Measurements from ENCODE around the gene KIDINS220. TPM values are rescaled to one million over a fixed set of nuclear protein-coding genes. Genes with fewer than 3 reads are reported as not detected.

Gene KIDINS220
- polyA plus RNA-seq, 1 donor, result 52.9 TPM

DNA sequence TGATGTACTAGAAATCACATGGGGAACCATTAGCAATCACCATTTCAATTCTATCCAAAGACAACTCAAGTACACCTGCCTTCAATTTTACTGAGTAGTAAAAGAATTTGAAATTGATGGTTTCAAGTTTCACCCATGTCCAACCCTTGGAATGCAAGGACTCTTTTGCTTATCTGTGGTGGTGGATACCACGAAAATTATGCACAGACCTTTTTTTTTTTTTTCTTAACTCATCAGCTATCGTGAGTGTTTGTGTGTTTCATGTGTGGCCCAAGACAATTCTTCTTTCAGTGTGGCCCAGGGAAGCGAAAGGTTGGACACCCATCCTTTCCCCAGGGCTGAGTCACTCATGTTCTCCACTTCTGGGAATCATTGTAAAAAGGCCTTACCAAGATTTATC is 132.5 kb downstream of the KIDINS220 start:
- H3K27me3 ChIP-seq (ENCODE audit: control insufficient read depth, insufficient read depth, low read length), result no peaks in the 10 kb centered on the region
- WGBS (ENCODE audit: insufficient coverage, low lambda C conversion rate), result 100% methylated on average over 1 of the region's 3 CpGs
- no peak overlapping the region for H3K27ac ChIP-seq (ENCODE audit: low read length)
- H3K36me3 ChIP-seq (ENCODE audit: control insufficient read depth, insufficient read depth, low read length), result no peaks in the 10 kb centered on the region
- DNase-seq, result no peak
- H3K4me1 ChIP-seq (ENCODE audit: control insufficient read depth, insufficient read depth, low read length), result peaks cover 6% of the 10 kb centered on the region
- H3K9me3 ChIP-seq (ENCODE audit: control insufficient read depth, low read depth, low read length), result no peaks in the 10 kb centered on the region
- H3K4me3 ChIP-seq (ENCODE audit: low read length), result no peak overlapping the region

DNA sequence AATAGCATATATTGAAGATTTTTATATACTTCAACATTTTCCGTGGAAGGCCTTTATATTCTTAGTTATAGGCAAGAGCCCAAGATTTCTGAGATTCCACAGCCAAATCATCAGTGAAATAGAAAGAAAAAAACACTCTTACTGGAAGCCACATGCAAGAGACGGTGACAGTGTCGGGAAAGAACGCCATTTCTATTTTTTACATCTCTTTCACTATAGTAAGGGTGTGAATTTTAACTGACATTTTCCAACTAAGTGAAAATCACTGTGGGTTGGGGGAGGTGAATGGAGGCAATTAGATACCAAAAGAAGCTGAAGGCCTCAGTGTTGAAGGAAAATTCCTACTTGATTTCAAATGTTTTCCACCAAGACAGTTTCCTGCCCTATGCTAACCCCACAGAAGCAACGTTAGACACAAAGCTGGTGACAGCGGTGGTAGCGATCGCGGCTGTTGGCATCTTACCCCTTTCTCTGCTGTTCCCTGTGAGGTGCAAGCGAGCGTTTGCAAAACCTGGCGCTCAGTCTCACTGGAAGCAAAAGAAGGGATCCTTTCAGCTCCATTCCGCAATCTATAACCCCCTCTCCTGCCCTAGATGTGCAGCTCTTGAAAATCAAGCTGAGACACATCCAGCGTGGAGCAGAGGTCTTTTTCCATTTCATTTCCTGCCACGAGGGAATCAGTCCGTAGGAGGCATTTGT is 135.6 kb downstream of the KIDINS220 start:
- DNase-seq, result no peak
- Histone ChIP-seq H3K4me3 (ENCODE audit: low read length) (no peak overlapping the region), H3K4me1 (ENCODE audit: control insufficient read depth, insufficient read depth, low read length) (no peaks in the 10 kb centered on the region), H3K27me3 (ENCODE audit: control insufficient read depth, insufficient read depth, low read length) (no peaks in the 10 kb centered on the region), H3K36me3 (ENCODE audit: control insufficient read depth, insufficient read depth, low read length) (no peaks in the 10 kb centered on the region), H3K9me3 (ENCODE audit: control insufficient read depth, low read depth, low read length) (no peaks in the 10 kb centered on the region), H3K27ac (ENCODE audit: low read length) (no peak overlapping the region)
- 88% methylated on average over 3 of the region's 16 CpGs for WGBS (ENCODE audit: insufficient coverage, low lambda C conversion rate)

DNA sequence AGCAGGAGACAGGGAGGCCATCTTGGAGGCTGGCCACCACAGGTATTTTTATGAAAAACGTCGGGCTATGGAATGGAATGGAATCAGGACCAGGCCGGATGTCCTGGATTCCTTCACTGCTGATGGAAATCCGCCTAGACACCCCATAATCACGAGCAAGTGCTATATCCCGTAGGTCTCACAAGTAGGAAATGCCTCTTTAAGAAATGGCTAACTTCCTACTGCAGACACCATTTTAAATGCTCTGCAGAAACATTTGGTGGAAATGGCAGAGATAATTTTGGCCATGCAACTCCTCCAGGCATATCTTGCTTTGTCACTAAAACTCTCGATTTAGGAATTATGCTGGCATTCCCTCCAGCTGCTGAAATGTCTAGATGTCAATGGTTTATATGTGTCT is 137.6 kb downstream of the KIDINS220 start:
- H3K27ac ChIP-seq (ENCODE audit: low read length), result no peak overlapping the region
- no peaks in the 10 kb centered on the region for H3K36me3 ChIP-seq (ENCODE audit: control insufficient read depth, insufficient read depth, low read length)
- H3K4me1 ChIP-seq (ENCODE audit: control insufficient read depth, insufficient read depth, low read length), result no peaks in the 10 kb centered on the region
- no CpG with 5 or more reads among the region's 7 CpGs for WGBS (ENCODE audit: insufficient coverage, low lambda C conversion rate)
- H3K4me3 ChIP-seq (ENCODE audit: low read length), result no peak overlapping the region
- no peak for DNase-seq
- H3K9me3 ChIP-seq (ENCODE audit: control insufficient read depth, low read depth, low read length), result no peaks in the 10 kb centered on the region
- no peaks in the 10 kb centered on the region for H3K27me3 ChIP-seq (ENCODE audit: control insufficient read depth, insufficient read depth, low read length)

DNA sequence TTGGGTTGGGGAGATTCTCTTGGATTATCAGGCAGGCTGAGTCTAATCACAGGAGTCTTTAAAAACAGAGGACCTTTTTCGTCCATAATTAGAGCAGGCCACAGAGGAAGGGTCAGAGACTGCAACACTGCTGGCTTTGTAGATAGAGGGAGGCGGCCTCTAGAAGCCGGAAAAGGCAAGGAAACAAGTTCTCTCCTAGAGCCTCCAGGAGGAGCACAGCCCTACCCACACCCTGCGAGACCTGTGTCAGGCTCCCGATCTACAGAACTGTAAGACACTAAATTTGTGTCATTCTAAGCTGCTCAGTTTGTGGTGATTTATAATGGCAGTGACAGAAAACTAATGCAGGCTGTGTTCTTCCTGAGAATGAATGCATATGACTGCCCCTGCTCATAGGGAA is 140.2 kb downstream of the KIDINS220 start:
- WGBS (ENCODE audit: insufficient coverage, low lambda C conversion rate), result no CpG with 5 or more reads among the region's 5 CpGs
- Histone ChIP-seq H3K27me3 (ENCODE audit: control insufficient read depth, insufficient read depth, low read length) (peaks cover 4% of the 10 kb centered on the region), H3K36me3 (ENCODE audit: control insufficient read depth, insufficient read depth, low read length) (no peaks in the 10 kb centered on the region), H3K4me3 (ENCODE audit: low read length) (no peak overlapping the region), H3K27ac (ENCODE audit: low read length) (no peak overlapping the region), H3K4me1 (ENCODE audit: control insufficient read depth, insufficient read depth, low read length) (peaks cover 5% of the 10 kb centered on the region), H3K9me3 (ENCODE audit: control insufficient read depth, low read depth, low read length) (no peaks in the 10 kb centered on the region)
- DNase-seq, result no peak

DNA sequence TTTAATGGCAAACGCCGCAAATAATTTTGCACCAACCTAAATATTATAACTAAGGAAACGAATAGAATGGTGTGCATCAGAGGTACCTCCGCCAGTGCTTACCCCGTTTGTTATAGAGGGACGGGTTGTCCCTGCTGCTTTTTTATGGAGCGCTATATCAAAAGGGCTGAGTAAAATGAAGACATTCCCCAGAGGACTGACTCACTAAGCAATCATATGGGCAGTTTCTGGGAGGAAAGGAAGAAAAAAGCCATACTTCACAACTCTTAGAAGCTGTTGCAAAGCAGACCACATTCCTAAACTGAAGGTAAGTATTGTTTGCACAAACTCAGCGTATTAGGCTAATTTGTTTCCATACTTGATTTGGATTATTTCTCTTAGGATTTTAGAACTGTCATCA is 142.7 kb downstream of the KIDINS220 start:
- peaks cover 4% of the 10 kb centered on the region for H3K27me3 ChIP-seq (ENCODE audit: control insufficient read depth, insufficient read depth, low read length)
- no peak for DNase-seq
- WGBS (ENCODE audit: insufficient coverage, low lambda C conversion rate), result 78% methylated on average over 1 of the region's 8 CpGs
- H3K4me1 ChIP-seq (ENCODE audit: control insufficient read depth, insufficient read depth, low read length), result peaks cover 5% of the 10 kb centered on the region
- H3K9me3 ChIP-seq (ENCODE audit: control insufficient read depth, low read depth, low read length), result no peaks in the 10 kb centered on the region
- H3K36me3 ChIP-seq (ENCODE audit: control insufficient read depth, insufficient read depth, low read length), result no peaks in the 10 kb centered on the region
- no peak overlapping the region for H3K27ac ChIP-seq (ENCODE audit: low read length)
- H3K4me3 ChIP-seq (ENCODE audit: low read length), result no peak overlapping the region

DNA sequence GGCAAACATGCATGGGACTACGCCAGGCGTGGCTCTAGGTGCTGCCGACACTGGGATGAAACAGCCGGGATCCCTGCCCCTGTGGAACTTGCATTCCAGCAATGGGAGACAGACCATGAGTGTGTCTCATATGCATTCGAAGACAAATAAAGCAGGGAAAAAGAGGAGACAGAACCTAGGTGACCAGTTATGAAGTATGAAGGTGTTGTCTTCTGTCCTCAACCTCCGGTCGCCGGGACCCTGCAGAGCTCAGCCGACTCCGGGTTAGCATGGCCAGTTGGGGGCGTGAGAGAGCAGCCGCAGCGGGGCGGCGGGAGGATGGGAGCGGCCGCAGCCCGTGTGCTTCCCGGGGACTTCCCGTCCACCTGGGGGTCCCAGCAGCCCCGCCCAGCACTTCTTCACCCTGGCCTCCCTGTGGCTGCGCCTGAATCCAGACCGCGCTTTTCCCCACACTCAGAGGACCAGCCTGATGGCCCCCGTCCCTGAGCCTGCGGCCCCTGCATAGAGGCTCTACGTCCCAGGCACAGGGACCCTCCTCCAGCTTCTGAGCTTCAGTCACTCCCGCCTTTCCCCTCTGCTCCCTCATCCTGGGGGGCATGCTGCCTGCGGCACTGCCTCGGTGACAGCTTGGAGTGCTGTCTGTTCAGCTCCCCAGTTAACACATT is 144.1 kb downstream of the KIDINS220 start:
- Histone ChIP-seq H3K4me3 (ENCODE audit: low read length) (peak overlapping the region; percentile 19), H3K9me3 (ENCODE audit: control insufficient read depth, low read depth, low read length) (no peaks in the 10 kb centered on the region), H3K36me3 (ENCODE audit: control insufficient read depth, insufficient read depth, low read length) (no peaks in the 10 kb centered on the region), H3K4me1 (ENCODE audit: control insufficient read depth, insufficient read depth, low read length) (peaks cover 5% of the 10 kb centered on the region), H3K27ac (ENCODE audit: low read length) (no peak overlapping the region), H3K27me3 (ENCODE audit: control insufficient read depth, insufficient read depth, low read length) (peaks cover 4% of the 10 kb centered on the region)
- peak; percentile 38 to 69 for DNase-seq
- WGBS (ENCODE audit: insufficient coverage, low lambda C conversion rate), result no CpG with 5 or more reads among the region's 30 CpGs

DNA sequence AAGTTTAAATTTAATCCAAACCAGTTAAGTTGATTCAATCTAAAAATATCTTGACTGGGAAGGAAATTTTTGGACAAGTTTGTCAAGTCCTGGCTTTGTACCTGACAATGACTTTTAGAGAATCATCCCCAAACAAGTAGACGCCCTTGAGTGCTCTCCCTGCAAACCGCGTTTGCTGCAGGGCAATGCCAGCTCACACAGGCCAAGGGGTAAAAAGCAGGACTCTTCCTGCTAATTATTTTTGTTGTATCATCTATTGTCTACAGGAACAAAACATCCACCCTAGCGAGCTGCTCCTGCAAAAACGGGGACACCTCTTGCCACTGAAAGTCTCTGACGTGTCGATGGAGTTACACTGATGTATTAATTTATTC is 144.6 kb downstream of the KIDINS220 start:
- peaks cover 4% of the 10 kb centered on the region for H3K27me3 ChIP-seq (ENCODE audit: control insufficient read depth, insufficient read depth, low read length)
- DNase-seq, result no peak
- no CpG with 5 or more reads among the region's 7 CpGs for WGBS (ENCODE audit: insufficient coverage, low lambda C conversion rate)
- no peaks in the 10 kb centered on the region for H3K36me3 ChIP-seq (ENCODE audit: control insufficient read depth, insufficient read depth, low read length)
- H3K4me3 ChIP-seq (ENCODE audit: low read length), result peak overlapping the region; percentile 19
- no peaks in the 10 kb centered on the region for H3K9me3 ChIP-seq (ENCODE audit: control insufficient read depth, low read depth, low read length)
- H3K4me1 ChIP-seq (ENCODE audit: control insufficient read depth, insufficient read depth, low read length), result peaks cover 5% of the 10 kb centered on the region
- no peak overlapping the region for H3K27ac ChIP-seq (ENCODE audit: low read length)

DNA sequence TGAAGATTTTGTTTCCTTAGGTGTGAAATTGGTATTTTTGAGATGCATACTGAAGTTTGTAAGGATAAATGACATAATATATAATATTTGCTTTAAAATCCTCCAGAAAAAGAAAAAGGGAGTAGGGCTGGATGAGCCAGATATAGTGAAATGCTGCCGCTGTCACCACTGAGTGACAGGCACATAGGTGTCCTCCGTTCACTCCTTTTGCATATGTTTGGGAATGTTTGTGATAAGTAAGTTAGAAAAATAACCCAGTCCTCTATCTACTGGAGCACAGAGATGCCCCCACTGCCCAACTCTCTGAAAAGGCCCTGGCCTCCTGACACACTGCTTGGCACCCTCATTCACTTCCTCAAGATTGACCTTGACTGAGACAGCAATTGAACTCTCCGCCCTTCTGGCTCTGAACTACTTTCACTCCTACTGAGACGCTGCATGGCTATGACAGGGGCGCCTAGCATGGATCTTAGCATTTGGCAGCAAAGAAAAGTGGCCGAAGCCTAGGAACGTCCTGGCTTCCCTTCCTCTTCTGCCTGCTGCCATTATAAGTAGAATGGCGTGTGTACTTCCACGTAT is 145.5 kb downstream of the KIDINS220 start:
- Histone ChIP-seq H3K4me3 (ENCODE audit: low read length) (no peak overlapping the region), H3K9me3 (ENCODE audit: control insufficient read depth, low read depth, low read length) (no peaks in the 10 kb centered on the region), H3K27ac (ENCODE audit: low read length) (no peak overlapping the region), H3K4me1 (ENCODE audit: control insufficient read depth, insufficient read depth, low read length) (peaks cover 5% of the 10 kb centered on the region), H3K36me3 (ENCODE audit: control insufficient read depth, insufficient read depth, low read length) (no peaks in the 10 kb centered on the region), H3K27me3 (ENCODE audit: control insufficient read depth, insufficient read depth, low read length) (peaks cover 4% of the 10 kb centered on the region)
- no peak for DNase-seq
- WGBS (ENCODE audit: insufficient coverage, low lambda C conversion rate), result no CpG with 5 or more reads among the region's 9 CpGs

DNA sequence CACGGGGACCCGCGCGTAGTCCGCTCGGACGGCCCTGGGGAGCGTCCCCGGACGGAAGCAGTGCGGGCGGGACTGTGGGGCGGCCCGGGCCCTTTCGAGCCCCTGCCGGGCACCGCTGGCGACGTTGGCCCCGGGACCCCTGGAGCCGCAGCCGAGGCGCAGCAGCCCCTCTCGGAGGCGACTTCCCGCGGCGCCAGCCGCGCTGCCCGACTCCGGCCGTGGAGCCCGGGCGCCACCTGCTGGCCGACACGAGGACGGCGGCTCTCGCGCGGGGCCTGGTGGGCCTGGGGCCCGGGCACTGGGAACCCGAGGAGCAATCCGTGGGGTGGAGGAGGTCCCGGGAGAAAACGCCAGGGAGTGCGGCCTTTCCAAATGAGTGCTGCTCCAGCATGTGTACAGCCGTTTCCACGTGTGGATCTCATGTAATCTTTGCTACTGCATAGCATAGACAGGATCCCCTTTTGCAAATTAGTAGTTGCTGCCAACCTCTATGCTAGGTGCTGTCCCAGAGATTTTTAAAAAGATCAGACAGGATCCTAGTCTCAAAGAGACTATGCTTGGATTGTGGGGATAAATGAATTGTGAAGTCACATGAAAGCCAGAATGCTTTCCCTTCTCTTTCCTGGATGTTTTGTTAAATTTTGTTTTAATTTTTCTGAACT is 151.6 kb downstream of the KIDINS220 start:
- peak overlapping the region; percentile 98 for H3K27ac ChIP-seq (ENCODE audit: low read length)
- no CpG with 5 or more reads among the region's 50 CpGs for WGBS (ENCODE audit: insufficient coverage, low lambda C conversion rate)
- peak; percentile 66 to 83 for DNase-seq
- no peaks in the 10 kb centered on the region for H3K27me3 ChIP-seq (ENCODE audit: control insufficient read depth, insufficient read depth, low read length)
- no peaks in the 10 kb centered on the region for H3K9me3 ChIP-seq (ENCODE audit: control insufficient read depth, low read depth, low read length)
- H3K36me3 ChIP-seq (ENCODE audit: control insufficient read depth, insufficient read depth, low read length), result peaks cover 11% of the 10 kb centered on the region
- H3K4me1 ChIP-seq (ENCODE audit: control insufficient read depth, insufficient read depth, low read length), result no peaks in the 10 kb centered on the region
- H3K4me3 ChIP-seq (ENCODE audit: low read length), result peak overlapping the region; percentile 96

DNA sequence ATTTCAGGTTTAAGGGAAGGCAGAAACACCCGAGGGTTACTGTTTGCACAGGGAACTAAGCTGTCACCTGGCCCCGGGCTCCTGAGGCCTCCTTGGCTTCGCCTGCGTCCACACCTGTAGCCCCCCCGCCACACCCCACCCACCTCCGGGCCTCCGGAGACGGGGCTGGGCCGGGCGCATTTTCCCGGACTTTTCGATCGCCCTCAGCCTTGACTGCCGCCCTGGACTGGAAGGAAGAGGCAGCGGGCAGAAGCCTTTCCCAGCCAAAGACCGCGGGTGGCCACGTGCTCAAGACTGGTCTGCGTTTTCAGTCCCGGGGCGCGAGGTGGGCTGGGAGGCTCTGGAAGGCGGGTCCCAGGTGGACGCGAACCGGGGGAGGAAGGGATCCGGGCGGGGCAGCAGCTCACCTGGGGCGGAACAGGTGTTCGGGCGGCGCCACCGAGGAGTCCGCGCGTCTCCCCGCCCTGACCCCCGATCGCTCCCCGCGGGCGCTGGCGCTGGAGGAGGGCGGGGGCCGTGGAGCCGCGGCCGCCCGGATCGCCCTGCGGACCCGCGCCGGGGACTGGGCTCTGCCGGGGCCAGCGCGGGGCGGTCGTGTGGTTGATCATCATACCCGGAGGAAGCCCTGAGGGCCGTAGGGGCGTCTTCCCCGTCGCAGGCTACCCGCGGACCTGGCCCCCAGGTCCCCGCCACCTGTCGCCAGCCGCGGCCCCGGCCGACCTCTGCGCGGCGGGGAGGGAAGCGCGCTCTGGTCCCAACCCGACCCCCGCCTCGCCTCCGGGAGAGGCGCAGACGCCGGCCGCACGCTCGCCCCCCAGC is 152.3 kb downstream of the KIDINS220 start:
- WGBS (ENCODE audit: insufficient coverage, low lambda C conversion rate), result no CpG with 5 or more reads among the region's 87 CpGs
- peaks cover 11% of the 10 kb centered on the region for H3K36me3 ChIP-seq (ENCODE audit: control insufficient read depth, insufficient read depth, low read length)
- peak overlapping the region; percentile 96 for H3K4me3 ChIP-seq (ENCODE audit: low read length)
- peak overlapping the region; percentile 98 for H3K27ac ChIP-seq (ENCODE audit: low read length)
- H3K9me3 ChIP-seq (ENCODE audit: control insufficient read depth, low read depth, low read length), result no peaks in the 10 kb centered on the region
- no peaks in the 10 kb centered on the region for H3K27me3 ChIP-seq (ENCODE audit: control insufficient read depth, insufficient read depth, low read length)
- H3K4me1 ChIP-seq (ENCODE audit: control insufficient read depth, insufficient read depth, low read length), result no peaks in the 10 kb centered on the region
- DNase-seq, result peak; percentile 84 to 94

Measured in large intestine (tissue), 3 donors.